H1 (cell line): Measurements from ENCODE around the gene PRSS21. TPM values are rescaled to one million over a fixed set of nuclear protein-coding genes. Genes with fewer than 3 reads are reported as not detected.
A peak's percentile ranks its signal among the peaks of the same experiment; 100 is the strongest.

Experiments
- CTCF ChIA-PET: fragments of 300-600 bp; sonication (Branson Sonifier 250); formaldehyde crosslinking; loops from one replicate; lab custom pipeline; 2021; ENCODE audit not compliant: partially characterized antibody; lab: Charles Lee
- POLR2A ChIA-PET: fragments of 300-600 bp; sonication (Branson Sonifier 250); formaldehyde crosslinking; loops from one replicate; lab custom pipeline; 2021; ENCODE audit warnings: inconsistent platforms; ENCODE audit not compliant: partially characterized antibody; lab: Charles Lee
- DNase-seq, 2 experiments: peaks; one replicate each; pipeline versions ENCODE4 v3.0.0 to v3.0.0-alpha.2; 2010 to 2022; ENCODE audit warnings: low spot score in 2 of 2, low read depth in 1 of 2, mixed read lengths in 1 of 2
- FAIRE-seq: peaks from 2 replicates; lab custom pipeline; 2011; peaks lifted over from hg19 to GRCh38; lab: Jason Lieb, UNC
- H2AFZ ChIP-seq: 2 replicates; pipeline ENCODE4 v1.8.1; 2012; ENCODE audit warnings: low read length, inconsistent platforms
- H2AK5ac ChIP-seq: 2 replicates; pipeline ENCODE4 v1.6.1; 2013; ENCODE audit warnings: low read depth, low read length
- H2BK120ac ChIP-seq: replicated peaks from 2 replicates; pipeline ENCODE3; 2013; ENCODE audit warnings: low read depth, low read length, inconsistent platforms
- H2BK12ac ChIP-seq: 2 replicates; pipeline ENCODE4 v1.6.1; 2013; ENCODE audit warnings: low read depth, low read length
- H2BK15ac ChIP-seq: 2 replicates; pipeline ENCODE4 v1.6.1; 2013; ENCODE audit warnings: low read length
- H2BK20ac ChIP-seq: 2 replicates; pipeline ENCODE4 v1.6.1; 2013; ENCODE audit warnings: low read length
- H2BK5ac ChIP-seq: 2 replicates; pipeline ENCODE4 v1.6.1; 2013; ENCODE audit warnings: low read depth, low read length
- H3K14ac ChIP-seq: 2 replicates; pipeline ENCODE4 v1.6.1; 2013; ENCODE audit warnings: inconsistent platforms; ENCODE audit not compliant: insufficient read length
- H3K18ac ChIP-seq: 2 replicates; pipeline ENCODE4 v1.6.1; 2013; ENCODE audit warnings: low read length; ENCODE audit errors: extremely low read depth
- H3K23ac ChIP-seq: 2 replicates; pipeline ENCODE4 v1.6.1; 2013; ENCODE audit warnings: inconsistent platforms; ENCODE audit not compliant: insufficient read length
- H3K23me2 ChIP-seq: 2 replicates; pipeline ENCODE4 v1.6.1; 2013; ENCODE audit warnings: low read depth, low read length
- H3K27ac ChIP-seq: 2 replicates; pipeline ENCODE4 v1.6.1; 2011; ENCODE audit warnings: low read depth, low read length, inconsistent platforms
- H3K27me3 ChIP-seq, 4 experiments: replicated peaks in 1 of 4; 1 replicate in 1 of 4; 2 replicates in 3 of 4; pipeline versions ENCODE4 v1.6.1 to v1.8.1; 2011 to 2013; ENCODE audit warnings: low read length in 3 of 4, mild to moderate bottlenecking in 3 of 4, inconsistent platforms in 2 of 4, mixed read lengths in 2 of 4, moderate library complexity in 1 of 4; ENCODE audit not compliant: control insufficient read depth in 3 of 4, insufficient read depth in 3 of 4; ENCODE audit errors: extremely low read depth in 1 of 4
- H3K36me3 ChIP-seq, 4 experiments: 2 replicates each; pipeline versions ENCODE4 v1.6.1 to v1.8.1; 2011 to 2013; ENCODE audit warnings: mild to moderate bottlenecking in 4 of 4, low read length in 3 of 4, moderate library complexity in 2 of 4, control low read depth in 1 of 4, inconsistent platforms in 1 of 4; ENCODE audit not compliant: insufficient read depth in 4 of 4, control insufficient read depth in 2 of 4
- H3K4ac ChIP-seq: replicated peaks from 2 replicates; pipeline ENCODE3; 2013; ENCODE audit warnings: low read length, low read depth, mixed read lengths, inconsistent platforms; ENCODE audit not compliant: insufficient read length
- H3K4me1 ChIP-seq, 4 experiments: replicated peaks in 1 of 4; 1 replicate in 1 of 4; 2 replicates in 3 of 4; pipeline versions ENCODE4 v1.6.1 to v1.8.1; 2011 to 2013; ENCODE audit warnings: low read length in 3 of 4, inconsistent platforms in 2 of 4, mixed read lengths in 1 of 4; ENCODE audit not compliant: insufficient read depth in 4 of 4, control insufficient read depth in 3 of 4
- H3K4me2 ChIP-seq, 2 experiments: 2 replicates each; pipeline versions ENCODE4 v1.6.1 to v1.8.1; 2011 to 2013; ENCODE audit warnings: low read depth in 2 of 2, low read length in 2 of 2, control low read depth in 1 of 2, inconsistent platforms in 1 of 2, mild to moderate bottlenecking in 1 of 2; ENCODE audit not compliant: insufficient read depth in 1 of 2
- H3K4me3 ChIP-seq, 4 experiments: fragments of 200-600, 300-600 bp in 1 of 4; sonication (generic), shearing (Covaris generic), sonication (Bioruptor Twin) in 1 of 4; 2 replicates each; pipeline versions ENCODE4 v1.5.1 to v1.8.1; 2011 to 2016; ENCODE audit warnings: low read length in 4 of 4, low read depth in 3 of 4, control low read depth in 2 of 4, inconsistent platforms in 2 of 4, mild to moderate bottlenecking in 2 of 4, mixed read lengths in 1 of 4, moderate library complexity in 1 of 4; ENCODE audit not compliant: insufficient read depth in 2 of 4; ENCODE audit errors: extremely low read depth in 1 of 4
- H3K56ac ChIP-seq: replicated peaks from 2 replicates; pipeline ENCODE3; 2013; ENCODE audit warnings: low read depth, mild to moderate bottlenecking, mixed read lengths, low read length, inconsistent platforms; ENCODE audit not compliant: insufficient read length
- H3K79me1 ChIP-seq: 2 replicates; pipeline ENCODE4 v1.6.1; 2013; ENCODE audit warnings: low read depth, low read length, control low read depth
- H3K79me2 ChIP-seq, 2 experiments: 2 replicates each; pipeline versions ENCODE4 v1.6.1 to v1.8.1; 2012 to 2013; ENCODE audit warnings: low read length in 2 of 2, mild to moderate bottlenecking in 2 of 2, inconsistent platforms in 1 of 2; ENCODE audit not compliant: insufficient read depth in 2 of 2, control insufficient read depth in 1 of 2
- H3K9ac ChIP-seq, 4 experiments: replicated peaks in 1 of 4; 1 replicate in 1 of 4; 2 replicates in 3 of 4; pipeline versions ENCODE4 v1.6.1 to v1.8.1; 2011 to 2013; ENCODE audit warnings: low read depth in 3 of 4, low read length in 3 of 4, control low read depth in 2 of 4, mild to moderate bottlenecking in 2 of 4, moderate library complexity in 2 of 4, inconsistent platforms in 1 of 4; ENCODE audit errors: extremely low read depth in 1 of 4
- H3K9me3 ChIP-seq, 2 experiments: 2 replicates each; pipeline versions ENCODE4 v1.6.1 to v1.8.1; 2012 to 2013; ENCODE audit warnings: mild to moderate bottlenecking in 2 of 2, moderate library complexity in 2 of 2, control low read depth in 1 of 2, inconsistent platforms in 1 of 2, low read depth in 1 of 2, low read length in 1 of 2, mixed read lengths in 1 of 2; ENCODE audit not compliant: insufficient read depth in 2 of 2
- H4K20me1 ChIP-seq, 2 experiments: replicated peaks in 1 of 2; 2 replicates each; pipeline versions ENCODE3 to v1.8.1; 2011 to 2013; ENCODE audit warnings: inconsistent platforms in 2 of 2, low read length in 2 of 2, mild to moderate bottlenecking in 1 of 2; ENCODE audit not compliant: insufficient read depth in 2 of 2, control insufficient read depth in 1 of 2
- H4K5ac ChIP-seq: 2 replicates; pipeline ENCODE4 v1.6.1; 2013; ENCODE audit warnings: low read length, low read depth, mixed read lengths, inconsistent platforms; ENCODE audit not compliant: insufficient read length
- H4K8ac ChIP-seq: 2 replicates; pipeline ENCODE4 v1.8.0; 2013; ENCODE audit warnings: mild to moderate bottlenecking, moderate library complexity, low read length, inconsistent platforms; ENCODE audit not compliant: insufficient read depth; ENCODE audit errors: extremely low read depth
- H4K91ac ChIP-seq: replicated peaks from 2 replicates; pipeline ENCODE3; 2013; ENCODE audit warnings: low read length, mixed read lengths, inconsistent platforms; ENCODE audit not compliant: insufficient read length
- TAF7 ChIP-seq: optimal IDR thresholded peaks from 2 replicates; pipeline ENCODE3; 2011; ENCODE audit warnings: low read depth, mild to moderate bottlenecking, inconsistent platforms, low read length, moderate library complexity, borderline replicate concordance
- WGBS, 2 experiments: shearing (Covaris generic) in 1 of 2; methylation state at CpG; one replicate each; pipeline versions ENCODE4 v1.1.6 to v1.1.7; 2013 to 2015; ENCODE audit warnings: low lambda C conversion rate in 2 of 2, mixed read lengths in 2 of 2, inconsistent platforms in 1 of 2, low coverage in 1 of 2, missing lambda C conversion rate in 1 of 2; ENCODE audit not compliant: insufficient replicate concordance in 2 of 2, insufficient coverage in 1 of 2, insufficient read length in 1 of 2; ENCODE audit errors: extremely low coverage in 1 of 2, missing lambda C conversion rate in 1 of 2; 5-methylcytosine and 5-hydroxymethylcytosine counted together
- polyA plus RNA-seq, 7 experiments: library from polyadenylated mRNA; depleted of rRNA in 3 of 7; stranded (reverse) in 5 of 7; unstranded in 2 of 7; fragments of >200 nt in 5 of 7; fragments of 200-250 nt in 2 of 7; gene quantifications; 1 replicate in 5 of 7; 2 replicates in 1 of 7; 4 replicates in 1 of 7; pipeline versions ENCODE4 v1.2.1 to v1.2.3, GENCODE V29; 2011 to 2013; ENCODE audit warnings: missing spikeins in 2 of 7, mixed read lengths in 2 of 7
- total RNA-seq: library from RNA; stranded (reverse); fragmentation: NEBNext Ultra II Directional; extraction: Animal tissue kit (Norgen Biotek cat#: 25700); gene quantifications from 2 replicates; pipeline ENCODE4 v1.2.1, GENCODE V29; 2021
- TF ChIP-seq, protein P1 (sequence below), 3 experiments: IDR thresholded peaks; 1 replicate in 2 of 3; 2 replicates in 1 of 3; pipeline versions ENCODE4 v1.5.1 to v1.6.1; 2011; ENCODE audit warnings: low read length in 3 of 3, mild to moderate bottlenecking in 3 of 3, inconsistent platforms in 2 of 3, low read depth in 1 of 3, moderate library complexity in 1 of 3; ENCODE audit not compliant: insufficient read depth in 1 of 3; ENCODE audit errors: control extremely low read depth in 1 of 3

The PRSS21 gene
- total and polyA plus RNA-seq, 2 of the 8 experiments (the other 6 are each of a cell fraction or from before 2014, with no cell fraction given): 0.76 to 1.0 TPM

DNA sequence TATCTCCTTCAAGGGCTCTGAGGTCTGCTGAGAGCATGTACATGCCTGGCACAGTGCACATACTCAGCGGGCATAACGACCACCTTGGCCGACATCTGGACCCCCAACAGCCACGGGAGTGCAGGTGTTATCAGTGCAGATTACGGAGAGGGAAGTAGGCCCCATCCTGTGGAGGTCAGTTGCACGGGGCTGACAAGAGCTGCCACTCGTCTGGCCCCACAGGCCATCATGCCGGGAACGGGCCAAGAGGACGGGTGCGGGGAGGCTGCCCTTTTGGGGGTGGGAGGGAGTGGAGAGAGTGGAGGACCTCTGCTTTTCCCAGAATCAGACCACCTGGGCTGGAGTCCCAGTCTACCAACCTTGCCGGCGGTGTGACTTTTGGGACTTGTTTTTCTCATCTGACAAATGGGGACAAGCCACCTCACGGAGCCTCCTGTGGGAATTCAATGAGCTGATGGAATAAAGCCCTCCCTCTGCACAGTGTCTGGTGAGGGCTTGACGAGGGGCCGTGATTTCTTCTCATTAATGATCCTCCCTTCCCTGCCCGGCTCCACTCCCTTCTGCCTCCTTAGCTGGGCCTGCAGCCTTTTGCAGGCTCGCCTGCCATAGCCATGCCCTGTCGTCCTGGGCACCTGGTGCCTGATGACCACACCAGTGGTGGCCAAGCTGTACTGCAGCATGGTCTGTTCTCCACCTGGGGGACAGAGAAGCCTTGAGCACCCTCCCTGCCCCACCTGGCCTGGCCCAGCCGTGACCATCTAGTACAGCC, 34.3 kb upstream of the PRSS21 start:
- H3K4ac ChIP-seq: no peak overlapping the region
- peaks cover 0 to 3% (median 0%) of the 10 kb centered on the region in 4 experiments; a peak in 2 of 7 replicates for H3K27me3 ChIP-seq
- H3K27ac ChIP-seq: no peak overlapping the region
- H2BK12ac ChIP-seq: no peak overlapping the region
- no peak overlapping the region for H2BK5ac ChIP-seq
- H3K9me3 ChIP-seq: no peaks in the 10 kb centered on the region
- no peaks in the 10 kb centered on the region for H4K20me1 ChIP-seq
- ChIA-PET POLR2A (interaction anchor here (0.6 to 3.7 kb wide), 6 partner anchors 9 to 522 kb away, joined by 3 to 28 read pairs (median 4); partner anchors contain the start of gene SRRM2), CTCF (interaction anchor here (0.9 to 2.3 kb wide), 8 partner anchors 10 to 127 kb away, joined by 3 to 7 read pairs (median 4); no protein-coding TSS in a partner anchor)
- peaks cover 0 to 6% (median under 1%) of the 10 kb centered on the region in 4 experiments; a peak in 3 of 7 replicates for H3K4me1 ChIP-seq
- 0 out of 2 replicates have a peak overlapping the region, but pooled peaks have one; percentile 65 for H2AK5ac ChIP-seq
- H4K8ac ChIP-seq: peak overlapping the region; percentile 85
- H2BK15ac ChIP-seq: no peak overlapping the region
- no peak overlapping the region for H3K18ac ChIP-seq
- no peak overlapping the region for H4K91ac ChIP-seq
- TF ChIP-seq, protein P1, sequence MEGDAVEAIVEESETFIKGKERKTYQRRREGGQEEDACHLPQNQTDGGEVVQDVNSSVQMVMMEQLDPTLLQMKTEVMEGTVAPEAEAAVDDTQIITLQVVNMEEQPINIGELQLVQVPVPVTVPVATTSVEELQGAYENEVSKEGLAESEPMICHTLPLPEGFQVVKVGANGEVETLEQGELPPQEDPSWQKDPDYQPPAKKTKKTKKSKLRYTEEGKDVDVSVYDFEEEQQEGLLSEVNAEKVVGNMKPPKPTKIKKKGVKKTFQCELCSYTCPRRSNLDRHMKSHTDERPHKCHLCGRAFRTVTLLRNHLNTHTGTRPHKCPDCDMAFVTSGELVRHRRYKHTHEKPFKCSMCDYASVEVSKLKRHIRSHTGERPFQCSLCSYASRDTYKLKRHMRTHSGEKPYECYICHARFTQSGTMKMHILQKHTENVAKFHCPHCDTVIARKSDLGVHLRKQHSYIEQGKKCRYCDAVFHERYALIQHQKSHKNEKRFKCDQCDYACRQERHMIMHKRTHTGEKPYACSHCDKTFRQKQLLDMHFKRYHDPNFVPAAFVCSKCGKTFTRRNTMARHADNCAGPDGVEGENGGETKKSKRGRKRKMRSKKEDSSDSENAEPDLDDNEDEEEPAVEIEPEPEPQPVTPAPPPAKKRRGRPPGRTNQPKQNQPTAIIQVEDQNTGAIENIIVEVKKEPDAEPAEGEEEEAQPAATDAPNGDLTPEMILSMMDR (IDR thresholded peaks at IDR 0.05; ENCODE audit: control extremely low read depth in 1 of 3, insufficient read depth in 1 of 3, low read depth in 1 of 3, low read length in 3 of 3): peak; percentile 21 to 28 (median 25)
- no peak for TF ChIP-seq TAF7
- no peak overlapping the region for H3K56ac ChIP-seq
- no peak overlapping the region for H2BK120ac ChIP-seq
- no peak overlapping the region for H3K4me3 ChIP-seq
- no peak overlapping the region for H3K4me2 ChIP-seq
- FAIRE-seq: no peak
- no peak overlapping the region for H3K23ac ChIP-seq
- 88% methylated on average over 18 of the region's 20 CpGs; no CpG with 5 or more reads in 1 of the 2 experiments for WGBS, 2 experiments
- H4K5ac ChIP-seq: no peak overlapping the region
- H3K9ac ChIP-seq: no peak overlapping the region
- H2BK20ac ChIP-seq: no peak overlapping the region
- H3K14ac ChIP-seq: no peak overlapping the region
- no peak overlapping the region for H2AFZ ChIP-seq
- H3K23me2 ChIP-seq: peaks cover 3% of the 10 kb centered on the region; the same call in 1 of the 2 replicates
- 0 out of 4 replicates have a peak, but pooled peaks cover 0 to 4% of the 10 kb centered on the region in 2 experiments for H3K79me2 ChIP-seq
- no peaks in the 10 kb centered on the region; the same call in 1 of the 2 replicates for H3K79me1 ChIP-seq
- no peak for DNase-seq
- no peaks in the 10 kb centered on the region for H3K36me3 ChIP-seq
